Left lobe of liver (tissue), 2 donors: ENCODE measurements around the gene PRKD2. TPM values are rescaled to one million over a fixed set of nuclear protein-coding genes. Genes with fewer than 3 reads are reported as not detected.
"Not testable (repeated sequence)": the region's sequence is repeated elsewhere in the genome, so short reads cannot be mapped to it uniquely, and the experiment has no call there.

Source experiments
- ATAC-seq: fragments of 200-7000 bp; cut with Tn5 transposase; one replicate; pipeline ENCODE4 v1.9.1; 2020; ENCODE audit warnings: mild to moderate bottlenecking, moderate library complexity
- DNase-seq: peaks from one replicate; pipeline ENCODE4 v3.0.0-alpha.2; 2020; ENCODE audit warnings: low spot score
- total RNA-seq: library from RNA; stranded (reverse); gene quantifications from one replicate; pipeline ENCODE4 v1.2.1, GENCODE V29; 2021
- donor health status: DM: no; HTN: no; CAD: no; lungs with moderate emphysema.
- donor health status: DM: no; HTN: yes; CAD: no.

Gene PRKD2
- total RNA-seq, 1 donor from 2014 or later, result 13.7 TPM

DNA sequence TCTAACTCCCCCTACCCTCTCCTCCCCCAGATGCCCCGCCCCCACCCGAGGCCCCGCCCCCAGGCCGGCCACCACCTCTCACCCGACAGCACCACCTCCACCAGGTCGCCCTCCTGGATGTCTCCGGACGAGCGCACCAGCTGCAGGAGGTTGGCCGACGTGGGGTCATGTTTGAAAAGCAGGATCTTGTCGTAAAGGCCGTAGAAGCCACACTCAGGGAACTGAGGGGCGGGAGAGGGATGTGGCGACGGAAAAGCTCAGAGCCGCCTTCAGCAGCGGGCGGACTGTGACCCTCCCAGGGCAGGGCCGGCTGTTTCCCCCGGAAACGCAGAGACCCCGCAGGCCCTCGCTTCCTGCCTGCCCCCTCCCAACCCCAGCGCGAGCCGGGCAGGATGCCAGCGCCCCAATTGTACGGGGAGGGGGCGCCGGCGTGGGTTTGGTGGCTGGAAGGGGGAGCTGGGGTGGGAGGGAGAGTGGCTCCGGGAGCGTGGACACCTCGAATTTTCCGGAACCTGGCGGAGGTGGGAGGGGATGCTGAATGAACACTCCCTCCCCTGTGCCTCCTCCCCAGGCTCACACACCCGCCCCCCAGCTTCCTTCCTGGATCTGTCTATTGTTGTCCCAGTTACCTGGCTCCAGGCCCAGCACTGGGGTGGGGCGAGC, 3.0 kb downstream of the PRKD2 start:
- DNase-seq (peak; percentile 90), ATAC-seq (peak; percentile 75)

DNA sequence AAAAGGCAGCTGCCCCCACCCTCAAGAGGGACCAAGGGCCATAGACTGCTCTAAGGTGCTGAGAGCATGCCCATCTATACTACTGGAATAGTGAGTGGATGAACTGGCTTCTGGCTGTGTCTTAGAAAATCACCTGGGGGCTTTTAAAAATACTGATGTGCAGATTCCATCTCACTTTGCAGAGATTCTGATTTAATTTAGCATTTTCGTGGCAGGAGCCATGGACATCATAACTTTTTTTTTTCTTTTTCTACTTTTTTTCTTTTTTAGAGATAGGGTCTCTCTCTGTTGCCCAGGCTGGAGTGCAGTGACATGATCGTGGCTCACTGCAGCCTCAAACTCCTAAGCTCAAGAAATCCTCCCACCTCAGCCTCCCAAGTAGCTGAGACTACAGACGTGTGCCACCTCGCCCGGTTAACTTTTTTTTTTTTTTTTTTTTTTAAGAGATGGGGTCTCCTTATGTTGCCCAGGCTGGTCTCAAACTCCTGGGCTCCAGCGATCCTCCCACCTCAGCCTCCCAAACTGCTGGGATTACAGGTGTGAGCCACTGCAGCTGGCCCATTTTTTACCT, 4.1 kb downstream of the PRKD2 start:
- DNase-seq, ATAC-seq: not testable (repeated sequence)

DNA sequence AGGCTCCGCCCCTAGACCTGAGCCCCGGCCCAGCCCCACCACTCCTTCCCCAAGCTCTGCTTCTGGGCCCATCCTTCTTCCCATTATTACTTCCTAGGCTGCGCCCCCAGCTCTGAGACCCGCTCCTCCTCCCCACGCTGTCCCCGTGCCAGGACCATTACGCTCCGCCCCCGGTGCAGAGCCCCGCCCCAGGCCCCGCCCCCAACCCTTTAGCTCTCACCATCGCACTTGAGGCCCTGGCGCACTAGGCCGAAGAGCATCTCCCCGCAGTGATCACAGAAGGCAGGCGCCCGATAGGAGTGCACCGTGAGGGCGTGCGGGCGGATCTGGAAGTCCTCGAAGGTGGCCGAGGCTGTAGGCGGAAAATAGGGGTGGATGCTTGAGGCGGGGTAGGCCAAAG, 6.2 kb downstream of the PRKD2 start:
- no peak for ATAC-seq
- no peak for DNase-seq

DNA sequence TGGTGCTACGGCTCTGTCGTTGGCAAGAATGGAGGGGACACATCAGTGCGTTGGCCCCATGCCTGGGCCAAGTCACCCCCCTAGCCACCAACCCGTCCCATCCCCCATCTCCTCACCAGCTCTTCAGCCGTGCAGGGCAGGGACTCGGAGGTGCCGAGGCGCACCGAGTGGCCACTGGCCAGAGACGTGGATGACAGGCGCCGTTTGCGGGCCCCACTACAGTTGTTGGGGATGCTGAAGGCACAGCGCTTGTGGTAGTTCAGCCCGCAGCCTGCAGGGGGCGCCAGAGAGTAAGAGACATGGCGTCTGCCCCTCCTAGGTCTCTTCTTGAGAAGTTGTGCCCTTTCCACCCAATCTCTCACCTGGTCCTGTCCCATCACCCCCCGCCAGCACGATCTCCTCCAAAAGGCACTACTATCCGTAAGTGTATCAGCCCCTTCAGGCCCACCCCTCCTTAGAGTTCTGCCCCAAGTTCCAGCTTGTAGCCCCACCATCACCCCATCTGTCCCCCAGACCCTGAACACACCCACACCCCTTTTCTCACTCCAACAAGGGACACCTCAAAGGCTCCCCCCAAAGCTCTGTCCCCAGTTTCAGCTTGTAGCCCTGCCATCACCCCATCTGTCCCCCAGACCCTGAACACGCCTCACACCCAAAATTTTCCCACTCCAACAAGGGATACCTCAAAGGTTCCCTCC, 12.4 kb downstream of the PRKD2 start:
- ATAC-seq, result peak; percentile 91
- DNase-seq, result peak; percentile 69

DNA sequence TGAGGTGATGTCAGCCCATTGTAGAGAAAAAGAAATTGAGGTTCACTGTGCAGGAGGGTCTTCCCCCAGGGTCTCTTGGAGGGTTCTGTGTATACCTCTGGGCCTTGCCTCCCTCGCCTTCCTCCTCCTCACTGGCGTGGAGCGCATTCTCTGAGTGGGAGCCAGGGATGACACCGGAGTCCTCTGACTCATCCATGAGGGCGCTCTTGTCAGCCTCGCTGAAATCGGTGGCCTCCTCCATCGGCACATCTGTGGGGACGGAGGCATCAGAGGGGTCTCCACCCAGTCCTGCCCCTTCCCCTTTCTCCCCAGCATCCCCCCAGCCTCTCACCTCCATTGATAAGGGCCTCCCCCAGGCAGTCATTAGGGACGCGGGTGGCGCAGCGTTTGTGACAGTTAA, 16.2 kb downstream of the PRKD2 start:
- no peak for DNase-seq
- no peak for ATAC-seq

DNA sequence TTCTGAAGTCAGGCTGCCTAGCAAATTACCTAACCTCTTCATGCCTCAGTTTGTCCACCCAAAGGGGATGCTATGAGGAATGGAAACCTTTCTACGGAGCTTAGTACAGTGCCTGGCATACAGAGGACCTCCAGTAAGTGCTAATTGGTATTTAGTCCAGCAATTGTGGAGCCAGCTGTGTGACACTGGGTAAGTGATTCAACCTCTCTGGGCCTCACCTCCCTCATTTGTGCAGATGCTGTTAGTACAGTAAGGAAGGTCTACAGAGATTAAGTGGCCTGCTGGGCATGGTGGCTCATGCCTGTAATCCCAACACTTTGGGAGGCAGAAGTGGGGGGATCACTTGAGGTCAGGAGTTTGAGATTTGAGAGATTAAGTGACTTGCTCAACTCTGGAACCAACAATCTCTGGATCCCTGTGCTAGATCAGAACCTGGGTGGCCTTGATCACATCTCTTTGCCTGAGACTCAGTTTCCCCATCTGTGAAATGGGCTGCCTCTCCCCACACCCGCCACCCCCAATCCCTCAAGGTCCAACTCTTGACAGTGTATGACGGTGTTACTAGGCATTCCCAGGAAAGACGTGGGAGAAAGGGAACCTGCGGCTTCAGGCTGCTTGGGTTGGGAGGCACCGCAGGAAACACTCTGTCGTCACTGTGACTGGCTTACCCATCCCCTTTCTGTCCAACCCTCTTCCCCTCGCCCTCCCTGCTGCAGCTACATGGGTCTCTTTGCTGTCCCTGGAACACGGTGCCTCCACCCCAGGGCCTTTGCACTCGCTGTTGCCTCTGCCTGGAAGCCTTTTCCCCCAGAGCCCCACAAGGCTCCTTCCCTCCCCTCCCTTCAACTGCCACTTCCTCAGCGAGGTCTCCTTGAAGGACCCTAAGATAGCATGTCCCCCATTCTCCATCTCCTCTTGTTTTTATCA, 18.3 kb downstream of the PRKD2 start:
- no peak for DNase-seq
- no peak for ATAC-seq

DNA sequence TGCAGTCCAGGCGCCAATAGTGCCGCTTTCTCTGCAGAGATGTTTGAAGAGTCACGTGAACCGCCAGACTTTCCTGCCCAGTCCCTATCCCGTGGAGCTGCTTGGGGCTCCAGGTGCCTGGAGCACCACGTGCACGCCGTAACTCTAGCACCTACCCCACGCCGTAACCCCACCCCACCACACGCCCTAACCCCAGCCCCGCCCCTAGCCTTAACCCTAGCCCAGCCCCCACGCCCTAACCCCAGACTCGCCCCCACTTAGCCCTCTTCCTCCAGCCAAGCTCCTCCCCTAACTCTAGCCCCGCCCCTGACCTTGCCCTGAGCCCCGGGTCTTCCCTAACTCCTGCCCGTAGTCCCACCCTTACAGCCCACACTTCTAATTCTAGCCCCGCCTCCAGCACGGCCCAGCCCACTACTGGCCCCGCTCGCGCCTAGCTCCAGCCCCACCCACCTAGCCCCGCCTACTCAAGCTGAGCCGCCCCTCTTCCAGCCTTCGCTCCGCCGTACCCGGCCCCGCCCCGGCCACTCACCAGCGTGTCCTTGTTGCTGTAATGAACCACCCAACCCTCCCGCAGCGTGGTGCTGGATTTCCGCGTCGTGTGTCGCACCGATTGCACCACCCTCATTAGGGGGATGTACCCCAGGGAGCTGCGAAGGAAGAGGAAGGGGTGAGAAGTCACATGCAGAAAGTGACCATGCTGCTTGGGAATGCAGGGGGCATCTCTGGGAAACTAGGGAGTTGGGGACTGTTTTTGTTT, 19.5 kb downstream of the PRKD2 start:
- ATAC-seq (peak; percentile 76), DNase-seq (peak; percentile 61)

DNA sequence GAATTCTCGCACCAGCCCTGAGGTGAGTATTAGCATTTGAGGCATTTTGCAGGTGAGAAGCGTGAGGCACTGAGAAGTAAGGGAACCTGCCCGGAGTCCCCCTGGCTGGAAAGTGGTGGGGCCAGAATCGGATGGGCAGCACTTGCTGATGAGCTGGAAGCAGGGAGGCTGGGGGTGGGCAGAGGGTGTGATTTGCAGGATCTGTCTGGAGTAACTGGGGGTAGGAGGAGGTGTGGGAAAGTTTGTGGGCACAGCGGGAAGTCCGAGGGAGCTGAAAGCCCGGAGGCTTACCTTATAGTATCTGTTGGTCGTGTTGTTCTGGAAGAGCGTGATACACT, 20.1 kb downstream of the PRKD2 start:
- ATAC-seq (no peak), DNase-seq (no peak)

DNA sequence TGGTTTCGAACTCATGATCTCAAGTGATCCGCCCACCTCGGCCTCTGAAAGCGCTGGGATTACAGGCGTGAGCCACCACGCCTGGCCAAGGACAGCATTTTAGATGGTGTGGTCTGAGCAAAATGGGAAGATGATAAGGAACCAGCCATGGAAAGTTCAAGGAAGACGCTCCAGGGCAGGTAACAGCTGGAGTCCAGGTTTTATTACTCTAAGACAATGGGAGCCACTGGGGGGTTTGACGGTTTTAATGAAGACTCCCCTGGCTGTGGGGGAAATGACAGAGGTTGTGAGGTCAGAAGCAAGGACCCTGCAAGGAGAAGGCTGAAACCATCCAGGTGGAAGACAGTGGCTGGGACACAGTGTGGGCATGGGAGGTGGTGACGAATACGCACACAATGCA, 20.9 kb downstream of the PRKD2 start:
- ATAC-seq (no peak), DNase-seq (no peak)

DNA sequence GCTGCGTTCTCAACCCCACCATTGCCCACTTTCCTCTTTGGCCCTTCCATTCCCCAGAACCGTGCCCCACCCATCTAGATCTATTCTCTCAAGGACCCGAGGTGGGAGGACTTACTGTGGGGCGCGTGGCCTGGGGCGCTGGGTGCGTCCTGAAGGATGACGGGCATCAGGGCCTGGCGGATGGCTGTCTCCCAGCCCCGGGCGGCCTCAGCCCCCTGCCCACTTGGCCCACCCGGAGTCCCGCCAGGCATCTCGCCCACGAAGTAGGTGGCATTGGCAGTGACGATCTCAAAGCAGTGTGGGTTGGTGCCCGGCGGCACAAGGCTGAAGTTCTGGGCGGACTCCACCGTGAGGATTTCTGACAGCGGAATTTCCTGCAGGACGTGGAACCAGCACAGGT, 23.2 kb downstream of the PRKD2 start:
- ATAC-seq (no peak), DNase-seq (no peak)

DNA sequence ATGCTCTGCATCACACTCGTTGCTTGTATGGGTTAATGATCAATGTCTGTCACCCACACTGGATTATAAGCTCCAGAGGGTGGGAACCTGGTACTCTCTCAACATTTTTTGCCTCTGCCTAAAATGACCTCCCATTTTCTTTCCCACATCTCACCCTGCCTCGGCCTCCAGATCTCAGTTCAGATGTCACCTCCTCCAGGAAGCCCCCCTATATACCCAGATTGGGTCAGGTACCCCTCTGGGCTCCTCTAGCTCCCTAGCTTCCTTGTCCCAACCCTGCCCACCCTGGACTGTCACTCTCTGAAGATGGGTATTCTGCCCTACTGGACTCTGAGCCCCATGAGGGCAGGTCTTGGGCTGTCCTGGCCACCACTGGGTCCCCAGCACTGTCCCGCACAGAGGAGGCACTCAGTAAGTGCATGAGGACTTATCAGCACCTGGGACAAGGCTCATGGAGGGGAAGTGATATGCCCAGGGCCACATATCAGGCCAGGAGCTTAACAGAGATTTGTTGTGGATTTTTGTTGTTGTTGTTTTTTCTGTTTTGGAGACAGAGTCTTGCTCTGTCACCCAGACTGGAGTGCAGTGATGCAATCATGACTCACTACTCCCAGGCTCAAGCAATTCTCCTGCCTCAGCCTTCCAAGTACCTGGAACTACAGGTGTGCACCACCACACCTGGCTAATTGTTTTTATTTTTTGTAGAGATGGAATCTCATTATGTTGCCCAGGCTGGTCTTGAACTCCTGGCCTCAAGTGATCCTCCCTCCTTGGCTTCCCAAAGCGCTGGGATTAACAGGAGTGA, 23.8 kb downstream of the PRKD2 start:
- ATAC-seq, result no peak

DNA sequence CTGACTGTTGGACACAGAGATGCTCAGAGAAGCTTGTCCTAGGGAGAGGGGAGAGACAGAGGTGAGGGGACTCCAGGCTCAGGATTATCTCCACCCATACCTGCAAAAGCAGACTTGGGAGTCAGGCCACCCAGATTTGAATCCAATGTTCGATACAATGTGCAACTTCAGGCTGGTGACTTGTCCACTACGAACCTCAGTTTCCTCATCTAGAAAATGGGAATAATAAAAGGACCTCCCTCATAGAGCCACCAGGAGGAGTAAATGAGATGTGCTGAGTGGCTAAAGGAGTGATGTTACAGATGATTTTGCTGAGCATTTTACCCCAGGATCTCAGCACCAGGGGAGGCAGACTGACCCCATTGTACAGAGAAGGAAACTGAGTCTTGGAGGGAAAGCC, 25.0 kb downstream of the PRKD2 start:
- ATAC-seq, result no peak
- no peak for DNase-seq

More for the DNA sequence above, 23.8 kb downstream of the PRKD2 start:
- DNase-seq, result no peak

DNA sequence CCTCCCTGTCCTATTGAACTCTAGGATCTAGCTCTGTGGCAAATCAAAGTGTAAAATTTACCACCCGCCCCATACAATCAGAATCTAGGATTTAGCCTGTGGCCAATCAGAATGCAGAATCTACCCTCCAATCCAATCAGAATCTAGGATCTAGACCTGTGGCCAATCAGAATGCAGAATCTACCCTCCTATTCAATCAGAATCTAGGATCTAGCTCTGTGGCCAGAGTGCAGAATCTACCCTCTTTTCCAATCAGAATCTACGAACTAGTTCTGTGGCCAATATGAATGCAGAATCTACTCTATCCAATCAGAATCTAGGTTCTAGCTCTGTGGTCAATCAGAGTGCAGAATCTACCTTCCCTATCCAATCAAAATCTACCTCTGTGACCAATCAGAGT, 25.8 kb downstream of the PRKD2 start:
- no peak for DNase-seq
- ATAC-seq, result no peak

DNA sequence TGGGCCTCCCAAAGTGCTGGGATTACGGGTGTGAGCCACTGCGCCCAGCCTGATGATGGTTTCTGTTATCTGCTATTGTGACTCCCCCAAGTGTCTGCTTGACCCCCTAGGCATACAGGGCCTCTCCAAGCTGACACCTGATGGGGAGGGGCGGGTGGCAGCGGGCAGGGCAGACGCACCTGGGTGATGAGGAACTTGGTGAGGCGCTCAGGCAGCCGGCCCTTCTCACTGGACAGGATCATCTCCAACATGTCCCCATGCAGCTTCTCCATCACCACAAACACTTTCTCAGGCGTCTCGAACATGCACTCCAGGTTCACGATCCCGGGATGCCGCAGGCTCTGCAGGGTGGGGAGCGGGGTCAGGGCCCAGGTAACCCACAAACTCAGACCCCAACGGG, 27.6 kb downstream of the PRKD2 start:
- ATAC-seq, result no peak
- no peak for DNase-seq

DNA sequence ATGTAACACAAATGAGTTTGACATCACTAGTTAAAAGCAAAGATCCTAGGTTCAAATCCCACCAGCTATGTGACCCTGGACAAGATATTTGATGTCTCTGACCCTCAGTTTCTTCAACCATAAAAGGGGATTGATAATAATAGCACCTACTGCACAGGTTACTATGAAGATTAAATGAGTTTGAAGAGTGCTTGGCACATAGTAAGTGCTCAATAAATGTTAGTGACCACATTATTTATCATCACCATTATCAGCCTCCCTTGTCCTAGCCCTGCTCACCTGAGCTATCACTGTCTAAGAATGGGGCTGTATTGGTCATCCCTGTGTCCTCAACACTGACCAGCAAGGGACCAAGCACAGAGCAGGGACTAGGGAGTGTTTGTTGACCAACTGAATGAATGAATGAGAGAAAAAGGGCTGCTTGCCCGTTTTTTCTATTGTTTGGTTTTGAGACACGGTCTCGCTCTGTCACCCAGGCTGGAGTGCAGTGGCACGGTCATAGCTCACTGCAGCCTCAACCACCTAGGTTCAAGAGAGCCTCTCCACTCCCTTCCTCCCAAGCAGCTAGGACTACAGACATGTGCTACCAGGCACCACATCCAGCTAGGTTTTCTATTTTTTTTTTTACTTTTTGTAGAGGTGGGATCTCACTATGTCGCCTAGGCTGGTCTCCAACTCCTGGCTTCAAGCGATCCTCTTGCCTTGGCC, 29.3 kb downstream of the PRKD2 start:
- DNase-seq (no peak), ATAC-seq (no peak)

DNA sequence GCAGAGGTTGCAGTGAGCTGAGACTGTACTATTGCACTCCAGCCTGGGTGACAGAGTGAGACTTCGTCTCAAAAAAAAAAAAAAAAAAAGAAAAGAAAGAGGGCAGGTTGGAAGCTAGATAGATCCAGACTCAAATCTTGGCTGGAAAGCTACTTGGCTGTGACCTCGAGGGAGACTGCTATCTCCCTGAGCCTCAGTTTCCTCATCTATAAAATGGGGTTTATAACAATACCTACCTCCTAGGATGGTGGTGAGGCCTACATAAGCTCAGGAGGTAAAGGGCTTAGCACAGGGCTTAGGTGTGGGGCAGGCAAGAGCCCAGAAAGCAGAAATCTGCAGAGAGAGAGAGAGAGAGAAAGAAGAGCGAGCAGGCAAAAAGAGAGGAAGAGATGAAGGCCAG, 31.7 kb downstream of the PRKD2 start:
- no peak for DNase-seq
- ATAC-seq, result no peak

DNA sequence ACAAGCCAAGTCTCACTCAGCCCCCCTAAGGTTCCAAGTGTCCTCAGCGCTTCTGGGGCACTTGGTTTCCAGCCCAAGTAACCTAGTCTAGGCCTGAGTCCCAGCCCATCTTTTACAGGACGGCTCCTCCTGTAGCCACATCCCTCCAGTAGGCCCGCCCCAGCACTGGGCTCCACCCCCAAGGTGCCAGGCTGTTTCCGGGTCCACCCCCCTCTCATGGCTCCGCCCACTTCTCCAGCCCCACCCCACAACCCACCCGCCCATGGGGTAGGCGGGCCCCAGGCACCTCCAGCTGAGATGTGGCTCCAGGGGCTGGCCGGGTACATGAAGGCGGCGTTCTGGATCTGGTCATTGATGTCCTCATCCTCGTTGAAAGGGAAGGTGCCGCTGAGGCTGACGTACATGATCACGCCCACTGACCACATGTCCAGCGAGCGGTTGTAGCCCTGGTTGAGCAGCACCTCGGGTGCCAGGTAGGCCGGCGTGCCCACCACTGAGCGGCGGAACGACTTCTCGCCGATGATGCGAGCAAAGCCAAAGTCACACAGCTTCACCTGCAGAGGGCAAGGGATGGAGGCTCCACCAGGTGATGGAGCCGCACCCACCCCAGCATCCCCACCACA, 38.7 kb downstream of the PRKD2 start:
- DNase-seq (no peak), ATAC-seq (peak; percentile 52)

DNA sequence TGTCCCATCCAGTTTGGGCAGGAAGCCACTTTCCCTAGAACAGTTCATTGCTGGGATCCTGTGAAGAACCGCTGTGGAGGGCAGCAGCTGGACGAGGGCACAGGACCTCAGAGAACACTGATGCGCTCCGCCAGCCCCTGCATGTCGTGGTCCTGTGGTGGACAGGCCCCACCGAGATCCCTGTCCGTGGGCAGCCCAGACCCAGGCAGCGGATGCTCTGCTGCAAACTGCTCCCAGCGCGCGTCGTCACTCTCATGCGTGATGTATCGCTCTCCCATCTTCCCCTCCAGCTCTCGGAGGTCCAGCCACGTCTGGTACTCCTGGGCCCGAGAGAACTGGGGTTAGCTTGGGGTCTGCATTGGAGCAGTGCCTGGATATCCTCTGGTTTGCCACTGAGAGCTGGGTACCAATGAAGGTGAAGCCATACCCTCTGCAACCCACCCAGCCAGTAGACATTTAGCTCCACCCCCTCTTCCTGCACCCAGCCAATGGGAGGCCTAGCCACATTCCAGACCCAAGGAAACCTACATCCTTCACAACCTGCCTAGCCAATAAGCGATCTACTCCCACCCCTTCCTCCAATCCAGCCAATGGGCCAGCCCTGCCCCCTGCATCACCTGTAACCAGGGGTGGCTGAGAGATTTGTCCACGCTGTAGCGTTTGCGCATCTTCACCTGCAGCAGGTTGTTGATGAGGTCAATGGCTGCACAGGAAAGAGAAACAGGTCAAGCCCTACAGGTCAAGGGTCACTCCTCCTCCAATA, 42.3 kb downstream of the PRKD2 start:
- ATAC-seq (no peak), DNase-seq (no peak)
